Common myeloid progenitor, CD34-positive (primary cell): Measurements from ENCODE around the gene NMRK2.
A peak's percentile ranks its signal among the peaks of the same experiment; 100 is the strongest.
"Not testable (repeated sequence)": the region's sequence is repeated elsewhere in the genome, so short reads cannot be mapped to it uniquely, and the experiment has no call there.

Source experiments
- CTCF ChIA-PET: fragments of 350-600 bp; sonication (Branson Sonifier 250); formaldehyde crosslinking; loops from one replicate; lab custom pipeline; 2021; ENCODE audit warnings: antibody characterized with exemption; lab: Charles Lee
- POLR2A ChIA-PET: fragments of 350-600 bp; sonication (Branson Sonifier 250); formaldehyde crosslinking; loops from one replicate; lab custom pipeline; 2021; ENCODE audit warnings: antibody characterized with exemption; lab: Charles Lee
- DNase-seq, 3 donors: peaks; one replicate each; pipeline versions ENCODE4 v3.0.0 to v3.0.0-alpha.2; 2013
- H3K27ac ChIP-seq, 2 experiments: 1 replicate in 1 of 2; 2 replicates in 1 of 2; pipeline ENCODE4 v1.7.0; 2013; ENCODE audit warnings: inconsistent platforms in 2 of 2, low read length in 2 of 2, mild to moderate bottlenecking in 2 of 2, low read depth in 1 of 2, moderate library complexity in 1 of 2; ENCODE audit not compliant: severe bottlenecking in 2 of 2, insufficient read depth in 1 of 2, poor library complexity in 1 of 2
- H3K27me3 ChIP-seq, 5 experiments: replicated peaks in 2 of 5; 1 replicate in 3 of 5; 2 replicates in 2 of 5; pipeline versions ENCODE4 v1.6.1 to v1.7.0; 2013; ENCODE audit warnings: low read length in 4 of 5, mild to moderate bottlenecking in 2 of 5, moderate library complexity in 2 of 5, inconsistent platforms in 1 of 5; ENCODE audit not compliant: insufficient read depth in 5 of 5, control insufficient read depth in 4 of 5
- H3K36me3 ChIP-seq, 4 experiments: 1 replicate in 2 of 4; 2 replicates in 2 of 4; pipeline versions ENCODE4 v1.6.1 to v1.7.0; 2013; ENCODE audit warnings: low read length in 3 of 4, control low read depth in 1 of 4, mild to moderate bottlenecking in 1 of 4; ENCODE audit not compliant: control insufficient read depth in 4 of 4, insufficient read depth in 4 of 4
- H3K4me1 ChIP-seq, 4 experiments: 1 replicate in 3 of 4; 2 replicates in 1 of 4; pipeline versions ENCODE4 v1.6.1 to v1.7.1; 2013; ENCODE audit warnings: low read length in 3 of 4, mild to moderate bottlenecking in 3 of 4, control low read depth in 1 of 4, inconsistent platforms in 1 of 4, moderate library complexity in 1 of 4; ENCODE audit not compliant: control insufficient read depth in 4 of 4, insufficient read depth in 4 of 4; ENCODE audit errors: control extremely low read depth in 1 of 4
- H3K4me3 ChIP-seq, 7 experiments: 1 replicate in 4 of 7; 2 replicates in 3 of 7; pipeline versions ENCODE4 v1.5.1 to v1.7.0; 2013; ENCODE audit warnings: mild to moderate bottlenecking in 7 of 7, low read length in 6 of 7, moderate library complexity in 6 of 7, inconsistent platforms in 2 of 7, low read depth in 2 of 7, control low read depth in 1 of 7; ENCODE audit not compliant: insufficient read depth in 4 of 7, control insufficient read depth in 1 of 7; ENCODE audit errors: extremely low read depth in 1 of 7
- H3K9me3 ChIP-seq, 5 experiments: 1 replicate in 4 of 5; 2 replicates in 1 of 5; pipeline versions ENCODE4 v1.6.1 to v1.7.1; 2013; ENCODE audit warnings: low read length in 4 of 5, mild to moderate bottlenecking in 2 of 5, inconsistent platforms in 1 of 5, low read depth in 1 of 5, moderate library complexity in 1 of 5; ENCODE audit not compliant: control insufficient read depth in 4 of 5, insufficient read depth in 2 of 5; ENCODE audit errors: control extremely low read depth in 1 of 5
- WGBS: methylation state at CpG from one replicate; pipeline ENCODE4 v1.1.5; 2013; ENCODE audit not compliant: insufficient coverage; 5-methylcytosine and 5-hydroxymethylcytosine counted together

The NMRK2 gene

GRCh38 chr19:3936506-3937442 is 3.9 kb downstream of the NMRK2 start:
- Histone ChIP-seq H3K4me3 (no peak overlapping the region), H3K27me3 (peaks cover 0 to 34% (median 5%) of the 10 kb centered on the region in 5 experiments), H3K36me3 (no peaks in the 10 kb centered on the region), H3K27ac (no peak overlapping the region), H3K9me3 (peaks cover 0 to 5% (median 0%) of the 10 kb centered on the region in 5 experiments), H3K4me1 (peaks cover 0 to 7% (median 2%) of the 10 kb centered on the region in 4 experiments)
- no peak for DNase-seq
- CTCF ChIA-PET = interaction anchor here (1.0 kb wide), 1 partner anchor 84 kb away, joined by 3 read pairs; no protein-coding TSS in a partner anchor
- 93% methylated on average over 13 of the region's 29 CpGs for WGBS
- POLR2A ChIA-PET = no interaction called here

DNA sequence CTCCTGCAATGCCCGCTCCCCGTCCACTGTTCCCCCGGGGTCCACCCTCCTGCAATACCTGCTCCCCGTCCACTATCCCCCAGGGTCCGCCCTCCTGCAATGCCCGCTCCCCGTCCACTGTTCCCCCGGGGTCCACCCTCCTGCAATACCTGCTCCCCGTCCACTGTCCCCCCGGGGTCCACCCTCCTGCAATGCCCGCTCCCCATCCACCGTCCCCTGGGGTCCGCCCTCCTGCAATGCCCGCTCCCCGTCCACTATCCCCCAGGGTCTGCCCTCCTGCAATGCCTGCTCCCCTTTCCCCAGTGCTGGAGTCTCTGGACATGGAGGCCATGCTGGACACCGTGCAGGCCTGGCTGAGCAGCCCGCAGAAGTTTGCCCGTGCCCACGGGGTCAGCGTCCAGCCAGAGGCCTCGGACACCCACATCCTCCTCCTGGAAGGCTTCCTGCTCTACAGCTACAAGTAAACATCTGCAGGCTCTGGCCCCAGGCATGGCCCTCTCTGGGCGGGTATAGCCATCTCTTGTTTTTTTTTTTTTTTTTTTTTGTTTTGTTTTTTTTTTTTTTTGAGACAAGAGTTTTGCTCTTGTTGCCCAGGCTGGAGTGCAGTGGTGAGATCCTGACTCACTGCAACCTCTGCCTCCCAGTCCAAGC is 5.6 kb downstream of the NMRK2 start:
- H3K4me1 ChIP-seq, H3K4me3 ChIP-seq, POLR2A ChIA-PET, H3K9me3 ChIP-seq, CTCF ChIA-PET, DNase-seq, H3K27ac ChIP-seq, H3K36me3 ChIP-seq: not testable (repeated sequence)
- peaks cover 0 to 22% (median 3%) of the 10 kb centered on the region in 5 experiments for H3K27me3 ChIP-seq
- 96% methylated on average over 17 of the region's 22 CpGs for WGBS

DNA sequence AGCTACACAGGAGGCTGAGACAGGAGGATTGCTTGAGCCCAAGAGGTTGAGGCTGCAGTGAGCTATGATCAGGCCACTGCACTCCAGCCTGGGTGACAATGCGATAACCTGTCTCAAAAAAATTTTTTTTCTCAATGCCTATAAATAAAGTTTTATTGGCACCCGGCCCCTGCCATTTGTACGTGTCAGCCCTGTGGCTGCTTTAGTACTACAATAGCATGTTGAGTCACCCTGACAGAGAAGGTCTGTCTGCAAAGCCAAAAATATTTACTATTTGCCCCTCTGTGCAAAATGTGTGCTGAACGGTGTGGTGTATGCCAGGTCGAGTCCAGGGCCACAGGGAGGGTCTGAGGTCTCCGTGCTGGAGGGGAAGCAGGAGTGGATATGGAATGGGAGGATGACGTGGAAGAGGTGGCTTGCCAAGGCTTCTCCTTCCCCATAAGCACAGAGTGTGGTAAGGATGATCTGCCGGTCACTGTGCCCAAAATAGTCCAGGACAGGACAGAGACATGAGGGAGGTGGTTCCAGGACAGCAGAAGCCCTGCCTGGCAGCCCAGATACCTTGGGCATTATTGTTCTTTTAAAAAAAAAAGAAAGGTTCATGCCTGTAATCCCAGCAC is 10.0 kb downstream of the NMRK2 start:
- Histone ChIP-seq H3K36me3 (no peaks in the 10 kb centered on the region), H3K9me3 (peaks cover 0 to 3% (median 0%) of the 10 kb centered on the region in 5 experiments), H3K4me1 (peaks cover 0 to 13% (median 8%) of the 10 kb centered on the region in 4 experiments), H3K27me3 (no peaks in the 10 kb centered on the region), H3K27ac (no peak overlapping the region), H3K4me3 (no peak overlapping the region)
- 91% methylated on average over 8 of the region's 8 CpGs for WGBS
- DNase-seq = peak in 2 of 3 donors; percentile 35 to 53
- POLR2A ChIA-PET = no interaction called here
- CTCF ChIA-PET = no interaction called here

- H3K27me3 ChIP-seq = no peaks in the 10 kb centered on the region
- ChIA-PET POLR2A (interaction anchor here (0.7 kb wide), 1 partner anchor 28 kb away, joined by 3 read pairs; no protein-coding TSS in a partner anchor), CTCF (no interaction called here)
- peak overlapping the region in 1 of 7 experiments; percentile 34 for H3K4me3 ChIP-seq
- DNase-seq = peak; percentile 58 to 83 (median 77)
- no peaks in the 10 kb centered on the region for H3K36me3 ChIP-seq
- no peaks in the 10 kb centered on the region for H3K9me3 ChIP-seq
- no peak overlapping the region for H3K27ac ChIP-seq
- WGBS = 81% methylated on average over 6 of the region's 11 CpGs
- peaks cover 0 to 21% (median 9%) of the 10 kb centered on the region in 4 experiments for H3K4me1 ChIP-seq
Observed at GRCh38 chr19:3944018-3944721, 11.3 kb downstream of the NMRK2 start.

- POLR2A ChIA-PET = no interaction called here
- no peak overlapping the region for H3K4me3 ChIP-seq
- no peaks in the 10 kb centered on the region for H3K27me3 ChIP-seq
- no peak overlapping the region for H3K27ac ChIP-seq
- CTCF ChIA-PET = no interaction called here
- H3K9me3 ChIP-seq = no peaks in the 10 kb centered on the region
- 100% methylated on average over 2 of the region's 2 CpGs for WGBS
- no peaks in the 10 kb centered on the region for H3K36me3 ChIP-seq
- peaks cover 0 to 36% (median 23%) of the 10 kb centered on the region in 4 experiments for H3K4me1 ChIP-seq
- DNase-seq = no peak
Observed at GRCh38 chr19:3945838-3946237, 13.0 kb downstream of the NMRK2 start.

GRCh38 chr19:3947316-3947933 is 14.6 kb downstream of the NMRK2 start:
- DNase-seq, H3K27me3 ChIP-seq, H3K27ac ChIP-seq, H3K4me3 ChIP-seq, H3K36me3 ChIP-seq, H3K9me3 ChIP-seq: not testable (repeated sequence)
- ChIA-PET CTCF (interaction anchor here (0.6 kb wide), 1 partner anchor 17 kb away, joined by 3 read pairs; no protein-coding TSS in a partner anchor), POLR2A (interaction anchor here (0.7 kb wide), 1 partner anchor 698 kb away, joined by 4 read pairs; no protein-coding TSS in a partner anchor)
- peaks cover 0 to 48% (median 34%) of the 10 kb centered on the region in 4 experiments for H3K4me1 ChIP-seq
- WGBS = 93% methylated on average over 5 of the region's 15 CpGs
